Stimulated activated CD8-positive, alpha-beta memory T cell treated with anti-CD3 and anti-CD28 coated beads, Interleukin-12 subunit alpha, Interleukin-12 subunit beta, amount 100 ng/mL, for 24 hours (primary cell): ENCODE results near the gene GTPBP1.

Source experiments
- DNase-seq: peaks from one replicate; pipeline ENCODE4 v3.0.0-alpha.2; 2020; ENCODE audit errors: extremely low read depth

GTPBP1 gene

DNA sequence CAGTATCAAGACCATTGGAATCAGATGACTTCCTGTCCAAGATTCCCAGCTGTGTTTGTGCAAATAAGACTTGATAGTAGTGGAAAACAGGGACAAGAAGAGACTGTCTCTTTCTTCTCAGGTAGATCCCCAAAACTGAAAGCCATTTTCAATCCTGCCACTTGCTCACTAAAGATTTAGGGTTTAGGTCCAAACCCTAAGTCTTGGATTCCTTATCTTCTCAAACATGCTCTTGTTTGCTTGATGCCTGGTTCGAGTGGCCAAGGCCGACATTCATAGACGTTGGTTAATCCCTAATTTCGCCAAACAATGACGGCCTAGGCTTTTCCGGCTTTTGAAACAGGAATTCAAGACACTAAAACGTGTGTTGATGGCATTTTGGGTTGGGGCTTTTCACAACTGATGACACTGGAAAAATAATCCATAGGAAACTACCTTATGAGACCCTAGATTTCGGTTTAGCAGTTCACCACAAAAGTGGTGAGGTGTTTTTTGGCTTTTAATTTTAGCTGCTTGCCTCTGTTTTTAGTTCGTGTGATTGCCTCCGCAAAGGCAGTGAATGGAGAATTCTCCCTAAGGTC lies 1.0 kb upstream of the GTPBP1 start:
- no peak for DNase-seq

DNA sequence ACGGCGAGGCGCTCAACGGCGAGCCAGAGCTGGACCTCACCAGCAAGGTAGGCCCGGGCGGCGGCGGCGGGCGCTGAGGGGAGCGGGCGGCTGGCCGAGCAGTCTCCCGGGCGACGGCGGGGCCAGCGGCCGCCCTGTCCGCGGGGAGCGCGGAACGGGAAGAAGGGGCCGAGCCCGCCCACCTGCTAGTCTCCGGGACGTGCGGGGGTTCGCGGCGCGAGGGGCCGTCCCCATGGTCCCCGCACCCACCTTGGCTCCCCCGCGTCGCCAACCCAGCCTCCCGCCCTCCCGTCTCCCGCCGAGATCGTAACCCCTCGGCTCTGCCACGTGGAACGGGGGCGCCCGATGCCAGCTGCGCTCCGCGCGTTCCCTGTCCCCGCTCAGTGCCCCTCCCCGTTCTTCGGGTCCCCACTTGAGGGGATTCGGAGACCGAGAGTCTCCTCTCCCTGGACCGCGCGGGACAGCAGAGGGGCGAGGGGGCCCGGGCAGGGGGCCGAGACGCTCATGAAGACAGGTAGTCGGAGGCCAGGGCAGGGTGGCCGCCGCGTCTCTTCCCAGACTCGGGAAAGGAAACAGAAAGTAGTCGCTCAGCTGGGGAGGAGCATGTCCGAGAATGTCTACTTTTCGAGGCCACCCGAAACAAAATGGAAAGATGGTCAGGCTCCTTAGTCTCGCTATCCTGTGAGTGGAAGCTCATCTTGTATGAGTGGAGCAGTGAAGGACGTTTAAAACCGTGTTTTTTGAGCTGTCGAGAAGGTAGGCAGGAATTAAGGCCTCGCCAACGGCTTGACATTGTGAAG lies 557 bp downstream of the GTPBP1 start:
- no peak for DNase-seq

DNA sequence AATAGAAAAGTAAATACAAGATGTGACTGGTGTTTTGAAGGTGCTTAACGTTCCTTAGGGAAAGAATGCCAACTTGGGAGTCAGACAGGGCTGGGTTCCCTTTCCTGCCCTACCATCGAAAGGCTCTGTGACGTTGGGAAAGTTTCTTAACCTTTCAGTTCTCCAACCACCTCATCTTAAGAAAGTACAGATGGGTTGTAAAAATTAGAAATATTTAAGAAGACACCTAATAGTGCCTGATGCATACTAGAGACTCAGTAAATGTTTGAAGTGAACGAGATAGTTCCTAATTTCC lies 1.1 kb downstream of the GTPBP1 start:
- DNase-seq = no peak

DNA sequence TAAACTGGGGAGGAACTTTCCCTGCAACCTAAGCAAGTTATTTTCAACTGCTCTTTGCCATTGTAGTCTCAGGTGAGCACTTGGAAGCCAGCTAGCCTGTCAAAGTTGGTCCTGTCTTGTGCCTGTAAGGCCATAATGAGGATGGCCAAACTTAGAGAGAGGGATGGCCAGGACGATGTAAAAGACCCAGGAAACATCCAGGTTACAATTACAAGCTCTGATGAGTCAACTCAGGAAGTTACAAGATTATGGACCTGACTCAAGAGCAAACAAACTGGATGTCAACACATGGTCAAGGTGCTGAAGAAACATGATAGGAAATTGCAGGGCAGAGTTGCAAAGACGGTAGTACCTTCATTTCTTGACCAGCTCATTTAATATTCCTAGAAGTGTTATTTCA lies 1.6 kb downstream of the GTPBP1 start:
- no peak for DNase-seq

DNA sequence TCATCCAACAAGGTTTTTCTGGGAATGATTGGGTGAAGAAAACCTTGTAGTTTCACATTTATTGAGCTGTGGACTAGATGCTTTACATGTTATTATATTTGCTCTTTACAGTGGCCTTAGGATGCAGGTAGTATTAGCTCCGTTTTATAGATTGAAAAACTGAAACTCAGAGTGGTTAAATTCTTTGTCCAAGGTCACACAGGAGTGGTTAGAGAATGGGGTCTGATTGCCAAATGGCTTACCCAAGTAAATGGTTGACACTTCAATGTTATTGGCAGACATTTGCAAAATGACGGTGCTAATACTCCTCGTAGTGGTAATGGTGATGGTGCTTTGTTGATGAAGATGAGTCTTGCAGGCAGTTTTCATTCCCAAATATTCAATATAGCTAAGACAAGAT lies 2.2 kb downstream of the GTPBP1 start:
- no peak for DNase-seq

DNA sequence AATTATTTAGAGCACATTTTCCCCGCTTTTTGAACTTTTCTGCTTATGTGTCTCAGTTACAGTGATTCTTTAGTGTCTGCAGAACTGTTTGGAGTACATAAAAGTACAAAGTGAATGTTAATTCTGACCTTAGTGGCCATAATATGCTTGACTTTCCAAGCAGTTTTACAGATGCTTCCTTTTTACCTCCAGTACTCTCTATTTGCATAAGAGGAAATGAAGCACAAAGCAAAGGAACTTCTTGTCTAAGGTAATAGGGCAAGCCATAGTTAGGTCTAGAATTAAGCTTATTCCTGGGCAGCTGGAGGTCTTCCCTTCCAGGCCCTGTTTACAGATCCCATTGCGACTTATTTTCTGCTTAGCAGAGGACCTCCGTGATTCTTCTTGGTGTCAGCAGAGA lies 3.6 kb downstream of the GTPBP1 start:
- DNase-seq = no peak

DNA sequence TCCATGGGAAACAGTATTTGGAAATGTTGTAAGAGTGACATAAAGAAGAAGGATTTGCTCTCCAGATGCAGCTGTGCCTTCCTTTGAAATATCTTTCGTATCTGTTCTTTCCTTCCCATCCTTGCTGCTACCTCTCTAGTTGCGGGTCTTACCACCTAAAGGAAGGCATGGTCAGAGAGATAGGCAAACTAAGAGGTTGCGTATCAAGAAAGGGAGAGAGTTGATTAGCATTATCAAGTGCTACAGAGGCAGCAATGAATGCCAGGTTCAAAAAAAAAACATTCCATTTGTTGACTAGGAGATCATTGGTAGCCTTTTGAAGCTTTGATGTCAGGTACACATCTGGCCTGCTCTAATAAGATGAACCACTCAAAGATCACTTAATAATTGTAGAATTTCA lies 4.6 kb downstream of the GTPBP1 start:
- DNase-seq = no peak

DNA sequence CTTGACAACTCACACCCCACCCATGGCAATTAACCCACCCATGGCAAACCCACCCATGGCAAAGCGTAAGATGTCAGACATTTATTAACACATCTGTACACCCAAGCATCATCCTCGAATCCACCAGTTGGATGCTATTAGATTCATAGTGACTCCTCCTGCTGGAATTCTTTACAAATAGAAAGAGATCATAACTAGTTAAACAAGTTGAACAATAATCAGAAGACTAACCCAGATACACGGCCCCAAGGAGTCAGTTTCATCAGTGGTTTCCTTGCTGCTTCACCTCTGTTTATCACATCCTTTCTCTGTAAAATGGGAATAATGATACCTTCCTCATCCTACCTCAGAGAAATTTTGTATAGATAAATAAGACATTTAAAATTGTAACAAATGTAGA lies 5.1 kb downstream of the GTPBP1 start:
- no peak for DNase-seq

DNA sequence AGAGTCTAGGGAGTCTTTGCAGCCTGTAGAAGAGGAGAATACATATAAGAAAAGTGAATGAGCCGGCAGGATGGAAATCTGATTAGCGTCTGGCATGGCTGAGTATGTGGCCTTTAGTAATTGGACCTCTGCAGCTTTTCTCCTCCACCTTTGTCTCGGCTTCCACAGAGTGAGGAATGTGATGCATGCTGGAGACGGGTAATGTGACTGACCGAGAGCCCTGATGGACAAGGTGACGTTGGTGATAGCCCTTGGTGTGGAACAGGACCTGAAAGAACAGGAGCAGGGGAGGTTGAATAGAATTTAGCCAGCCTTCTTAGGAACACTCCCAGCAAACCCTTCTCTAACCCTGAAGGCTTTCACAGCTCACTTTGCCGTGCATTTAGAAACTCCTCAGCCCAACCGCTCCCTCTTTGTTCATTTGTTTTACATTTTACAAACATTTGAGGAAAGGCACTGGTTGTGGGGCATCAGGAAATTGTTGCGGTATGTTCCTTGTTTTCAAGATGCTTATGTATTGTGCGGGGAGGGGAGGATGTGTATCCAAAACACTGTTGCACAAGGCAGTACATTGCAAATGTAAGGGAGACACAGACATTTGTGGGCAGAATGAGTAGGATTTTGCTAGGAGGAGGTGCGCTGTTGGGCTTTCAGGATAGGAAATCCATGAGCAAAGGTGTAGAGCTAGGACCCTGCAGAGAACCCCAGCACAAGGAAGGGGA lies 6.9 kb downstream of the GTPBP1 start:
- DNase-seq = no peak

DNA sequence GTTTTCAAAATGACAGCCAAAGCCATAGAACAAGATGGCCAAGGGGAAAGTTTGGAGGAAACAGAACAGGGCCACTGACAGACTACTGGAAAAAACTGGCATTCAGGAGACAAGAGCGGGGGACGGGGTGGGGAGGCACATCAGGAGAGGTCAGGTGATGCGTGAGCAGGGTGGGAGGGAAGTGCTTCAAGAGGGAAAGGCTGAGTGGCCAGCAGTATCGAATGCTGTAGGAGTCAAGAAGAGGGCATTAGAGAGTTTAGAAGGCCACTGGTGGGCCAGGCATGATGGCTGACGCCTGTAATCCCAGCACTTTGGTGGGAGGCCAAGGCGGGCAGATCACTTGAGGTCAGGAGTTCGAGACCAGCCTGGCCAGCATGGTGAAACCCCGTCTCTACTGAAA lies 8.2 kb downstream of the GTPBP1 start:
- no peak for DNase-seq

DNA sequence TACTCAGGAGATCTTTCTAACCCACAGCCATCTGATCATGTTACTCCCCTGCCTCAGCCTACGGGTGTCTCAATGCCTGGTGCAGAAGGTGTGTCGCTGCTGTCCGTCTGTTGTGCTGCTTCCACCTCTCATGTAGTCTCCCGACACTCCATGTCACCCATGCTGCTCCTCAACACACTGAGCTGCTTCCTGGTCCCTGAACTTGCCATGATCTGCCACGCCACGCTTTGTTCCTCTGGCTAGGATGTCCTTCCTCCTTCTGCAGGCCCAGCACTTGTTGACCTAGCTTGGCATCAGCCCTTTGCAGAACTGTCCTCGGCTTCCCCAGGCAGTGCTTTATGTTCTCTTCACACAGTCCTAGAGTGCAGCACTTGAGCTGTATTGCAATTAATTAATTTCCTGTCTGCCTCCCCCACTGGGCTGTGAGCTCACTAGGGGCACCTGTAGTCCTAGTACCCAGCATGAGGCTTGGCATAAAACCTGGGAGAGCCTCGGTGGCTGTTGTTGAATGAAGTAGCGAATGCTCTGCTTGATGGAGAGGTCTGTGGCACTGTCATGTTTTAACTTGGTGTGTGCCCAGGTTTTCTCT lies 9.5 kb downstream of the GTPBP1 start:
- no peak for DNase-seq

DNA sequence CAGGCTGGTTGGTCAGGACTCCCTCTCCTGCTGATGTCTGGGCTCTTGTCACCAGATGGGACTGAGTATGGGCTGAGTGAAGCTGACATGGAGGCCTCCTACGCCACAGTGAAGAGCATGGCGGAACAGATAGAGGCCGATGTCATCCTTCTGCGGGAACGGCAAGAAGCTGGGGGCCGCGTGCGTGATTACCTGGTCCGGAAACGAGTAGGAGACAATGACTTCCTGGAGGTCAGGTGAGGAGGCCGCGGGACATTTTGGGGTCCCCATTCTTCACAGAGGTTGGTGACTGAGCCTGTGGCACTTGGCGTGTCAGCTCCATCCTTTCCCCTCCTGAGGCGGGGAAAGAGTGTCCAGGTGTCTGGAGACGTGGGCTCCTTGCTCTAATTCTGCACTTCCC lies 10.1 kb downstream of the GTPBP1 start:
- DNase-seq = no peak

DNA sequence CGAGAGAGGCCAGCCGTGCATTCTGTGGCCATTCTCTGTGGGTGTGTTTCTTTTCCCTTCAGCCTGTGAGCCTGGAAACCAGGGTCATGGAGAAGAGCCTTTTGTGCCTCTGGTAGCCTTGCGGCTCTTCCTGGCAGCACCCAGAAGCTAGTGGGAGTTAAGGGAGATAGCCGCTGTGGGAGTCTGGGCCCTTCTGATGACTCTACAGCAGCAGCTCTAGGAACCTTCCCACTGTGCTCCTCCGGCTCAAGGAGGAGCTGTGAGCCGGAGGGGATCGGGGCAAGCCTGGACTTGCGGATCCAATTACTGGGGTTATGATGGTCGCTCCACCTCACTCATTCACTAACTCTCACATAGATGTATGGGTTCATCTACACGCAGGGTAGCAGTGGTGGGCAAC lies 10.5 kb downstream of the GTPBP1 start:
- no peak for DNase-seq

DNA sequence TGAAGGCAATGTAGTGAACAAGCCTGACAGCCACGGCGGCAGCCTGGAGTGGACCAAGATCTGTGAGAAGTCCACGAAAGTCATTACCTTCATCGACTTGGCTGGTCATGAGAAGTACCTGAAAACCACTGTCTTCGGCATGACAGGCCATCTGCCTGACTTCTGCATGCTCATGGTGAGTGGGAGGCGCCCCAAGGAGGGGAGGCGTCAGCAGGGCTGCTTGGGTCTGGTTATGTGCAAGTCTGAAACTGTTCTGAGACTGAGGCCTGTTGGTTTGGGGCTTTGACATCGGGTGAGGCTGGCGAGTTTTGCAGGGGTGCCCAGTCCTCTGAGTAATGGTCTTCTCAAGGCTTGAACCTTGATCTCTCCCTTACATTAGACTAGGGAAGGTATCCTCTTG lies 11.1 kb downstream of the GTPBP1 start:
- no peak for DNase-seq

DNA sequence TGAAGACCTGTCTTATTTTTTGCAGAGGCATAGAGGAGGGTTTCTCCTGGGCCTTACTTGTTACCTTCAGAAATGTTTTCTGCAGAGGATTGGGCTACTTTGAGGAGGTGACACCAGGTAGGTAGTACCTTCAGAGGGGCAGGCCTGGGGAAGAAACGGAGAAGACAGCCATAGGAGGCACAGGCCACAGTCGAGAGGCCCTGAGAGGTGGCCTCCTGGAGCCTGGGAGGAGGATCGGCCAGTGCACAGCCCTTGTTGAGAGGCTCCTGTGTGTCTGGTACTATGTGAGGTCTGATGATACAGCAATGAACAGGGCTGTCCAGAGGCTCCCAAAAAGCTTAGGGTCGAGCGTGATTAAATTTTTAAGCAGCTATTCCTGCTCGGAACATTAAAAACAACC lies 11.5 kb downstream of the GTPBP1 start:
- no peak for DNase-seq

DNA sequence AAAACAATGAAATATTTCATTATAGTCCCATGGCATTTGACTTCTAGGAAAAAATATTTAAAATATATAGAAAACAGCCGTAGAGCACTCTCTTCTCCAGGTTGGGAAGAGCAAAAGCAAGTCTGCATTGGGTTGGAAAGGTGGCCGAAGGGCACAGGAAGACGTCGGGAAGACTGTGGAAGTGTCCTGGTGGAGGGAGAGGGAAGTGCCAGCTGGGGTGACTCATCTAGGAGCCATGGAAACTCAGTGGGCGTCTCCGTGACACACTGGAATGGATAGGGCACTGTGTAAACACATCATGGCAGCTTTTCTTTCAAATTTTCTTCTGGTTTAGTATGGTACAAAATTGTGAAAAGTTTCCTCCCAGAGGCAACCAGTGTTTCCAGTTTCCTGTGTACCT lies 12.7 kb downstream of the GTPBP1 start:
- no peak for DNase-seq

DNA sequence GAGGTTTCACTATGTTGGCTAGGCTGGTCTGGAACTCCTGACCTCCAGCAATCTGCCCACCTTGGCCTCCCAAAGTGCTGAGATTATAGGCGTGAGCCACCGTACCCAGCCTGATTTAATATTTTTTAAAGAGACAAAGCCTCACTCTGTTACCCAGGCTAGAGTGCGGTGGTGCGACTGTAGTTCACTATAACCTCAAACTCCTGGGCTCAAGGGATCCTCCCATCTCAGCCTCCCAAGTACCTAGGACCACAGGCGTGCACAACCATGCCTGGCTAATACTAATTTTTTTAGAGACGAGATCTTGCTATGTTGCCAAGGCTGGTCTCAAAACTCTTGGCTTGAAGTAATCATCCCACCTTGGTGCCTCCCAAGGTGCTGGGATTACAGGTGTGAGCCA lies 13.5 kb downstream of the GTPBP1 start:
- DNase-seq = no peak

DNA sequence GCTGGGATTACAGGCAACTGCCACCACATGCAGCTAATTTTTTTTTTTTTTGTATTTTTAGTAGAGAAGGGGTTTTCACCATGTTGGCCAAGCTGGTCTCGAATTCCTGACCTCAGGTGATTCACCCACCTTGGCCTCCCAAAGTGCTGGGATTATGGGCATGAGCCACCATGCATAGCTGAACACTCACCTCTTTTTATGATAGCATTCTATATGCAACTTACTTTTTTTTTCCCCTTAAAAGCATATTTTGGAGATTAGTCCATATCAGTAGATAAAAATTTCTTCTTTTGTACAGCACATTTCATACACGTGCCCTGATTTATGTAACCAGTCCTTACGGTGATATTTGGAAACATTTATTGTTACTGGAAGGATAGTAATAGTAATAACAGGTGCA lies 14.6 kb downstream of the GTPBP1 start:
- no peak for DNase-seq

DNA sequence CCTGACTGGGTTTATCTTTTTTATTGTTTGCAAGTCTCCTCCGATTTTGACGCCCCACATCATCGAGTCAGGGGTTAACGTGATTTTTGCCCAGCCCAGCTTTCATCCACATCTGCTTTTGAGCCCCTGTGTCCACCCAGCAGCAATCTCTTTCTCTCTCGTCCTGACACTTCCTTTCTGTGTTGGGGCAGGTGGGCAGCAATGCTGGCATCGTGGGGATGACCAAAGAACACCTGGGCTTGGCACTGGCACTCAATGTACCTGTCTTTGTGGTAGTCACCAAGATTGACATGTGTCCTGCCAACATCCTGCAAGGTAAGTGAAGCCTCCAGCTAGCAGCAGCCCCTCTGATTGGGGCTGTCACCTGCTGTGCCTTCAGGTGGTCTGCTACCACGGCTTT lies 15.8 kb downstream of the GTPBP1 start:
- DNase-seq = no peak

DNA sequence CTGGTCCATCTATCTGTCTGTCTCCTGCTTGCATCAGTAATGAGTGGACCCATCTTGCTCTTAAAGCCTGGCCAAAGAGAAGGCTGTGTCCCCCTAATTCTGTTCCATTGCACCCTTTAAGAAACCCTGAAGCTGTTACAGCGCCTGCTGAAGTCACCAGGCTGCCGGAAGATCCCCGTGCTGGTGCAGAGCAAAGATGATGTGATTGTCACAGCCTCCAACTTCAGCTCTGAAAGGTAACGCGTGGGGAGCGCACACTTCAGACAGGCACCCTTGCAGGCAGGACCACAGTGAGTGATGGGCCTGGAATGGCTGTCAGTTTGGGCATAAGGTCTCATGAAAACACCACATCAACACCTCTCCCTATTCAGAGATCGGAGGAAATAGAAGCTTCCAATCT lies 18.4 kb downstream of the GTPBP1 start:
- DNase-seq = no peak

DNA sequence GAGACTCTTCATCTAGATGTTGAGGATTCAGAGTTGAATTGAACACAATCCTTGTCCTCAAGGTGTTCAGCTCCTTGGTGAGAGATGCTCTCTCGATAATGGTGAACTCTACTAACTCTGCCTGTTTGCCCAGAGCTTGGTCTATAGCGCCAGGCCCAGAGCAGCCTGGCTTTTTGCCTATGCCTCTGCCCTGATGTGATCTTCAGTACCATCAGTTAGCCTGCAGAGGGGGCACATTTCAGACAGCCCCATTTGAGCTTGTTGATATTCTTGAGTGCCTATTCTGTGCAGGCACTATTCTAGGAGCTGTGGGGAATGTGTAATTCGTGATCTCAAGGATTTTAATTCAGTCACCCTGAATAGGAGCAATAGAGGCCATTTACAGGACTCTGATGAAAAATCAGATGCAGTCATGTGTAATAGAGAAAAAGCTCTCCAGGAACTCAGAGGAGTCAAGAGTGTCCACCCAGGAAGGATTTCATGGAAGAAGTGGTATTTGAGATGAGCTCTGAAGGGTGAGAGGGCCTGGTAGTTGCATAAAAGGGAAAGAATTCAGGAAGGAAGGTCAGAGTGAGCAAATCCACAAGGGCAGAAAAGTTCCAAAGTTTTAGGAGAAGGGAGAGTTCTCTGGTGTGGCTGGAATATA lies 19.3 kb downstream of the GTPBP1 start:
- no peak for DNase-seq

DNA sequence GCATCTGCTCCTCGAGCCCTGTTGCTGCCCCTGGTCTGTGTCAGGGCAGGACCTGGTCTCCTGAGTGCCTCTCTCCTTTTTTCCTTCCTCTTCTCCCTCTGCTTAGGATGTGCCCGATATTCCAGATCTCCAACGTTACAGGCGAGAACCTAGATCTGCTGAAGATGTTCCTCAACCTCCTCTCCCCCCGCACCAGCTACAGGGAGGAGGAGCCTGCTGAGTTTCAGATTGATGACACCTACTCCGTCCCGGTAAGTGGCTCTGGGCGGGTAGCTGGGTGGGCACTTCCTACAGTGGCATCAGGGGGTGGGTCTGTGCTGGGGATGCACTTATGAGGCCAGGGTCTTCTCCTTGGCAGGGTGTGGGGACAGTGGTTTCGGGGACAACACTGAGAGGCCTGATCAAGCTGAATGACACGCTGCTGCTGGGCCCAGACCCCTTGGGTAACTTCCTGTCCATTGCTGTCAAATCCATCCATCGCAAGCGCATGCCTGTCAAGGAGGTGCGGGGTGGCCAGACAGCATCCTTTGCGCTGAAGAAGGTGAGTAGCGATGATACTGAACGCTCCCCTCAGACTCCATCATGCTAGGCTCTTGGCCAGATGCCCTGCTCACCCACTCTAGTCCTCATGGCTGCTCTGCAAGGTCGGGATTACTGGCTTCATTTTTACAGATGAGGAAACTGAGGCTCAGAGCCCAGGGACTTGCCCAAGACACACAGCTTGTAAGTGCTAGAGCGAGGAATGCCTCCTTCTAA lies 20.3 kb downstream of the GTPBP1 start:
- no peak for DNase-seq
